Endothelial cell of umbilical vein (primary cell): ENCODE measurements around the gene PGAP1.
A peak's percentile ranks its signal among the peaks of the same experiment; 100 is the strongest.

Source experiments
- CTCF ChIP-seq, 2 donors: IDR thresholded peaks; 1 replicate in 1 of 2; 2 replicates in 1 of 2; pipeline ENCODE4 v1.5.1; 2011; ENCODE audit warnings: low read length in 2 of 2, mild to moderate bottlenecking in 2 of 2, moderate library complexity in 2 of 2, control low read depth in 1 of 2, inconsistent platforms in 1 of 2, low read depth in 1 of 2; ENCODE audit not compliant: insufficient read depth in 1 of 2; ENCODE audit errors: extremely low read depth in 1 of 2
- FOS ChIP-seq: IDR thresholded peaks from 2 replicates; pipeline ENCODE4 v1.6.1; 2011; ENCODE audit warnings: mild to moderate bottlenecking, low read length, moderate library complexity, borderline replicate concordance; ENCODE audit not compliant: insufficient read depth
- GATA2 ChIP-seq: IDR thresholded peaks from 2 replicates; pipeline ENCODE4 v1.7.0; 2011; ENCODE audit warnings: low read depth, mild to moderate bottlenecking, moderate library complexity, mixed read lengths, low read length; ENCODE audit not compliant: insufficient read length, insufficient read depth
- POLR2AphosphoS5 ChIP-seq: IDR thresholded peaks from 2 replicates; pipeline ENCODE4 v1.6.1; 2012; ENCODE audit warnings: low read depth, mild to moderate bottlenecking, control low read depth, low read length, moderate library complexity; ENCODE audit not compliant: insufficient read depth

DNA sequence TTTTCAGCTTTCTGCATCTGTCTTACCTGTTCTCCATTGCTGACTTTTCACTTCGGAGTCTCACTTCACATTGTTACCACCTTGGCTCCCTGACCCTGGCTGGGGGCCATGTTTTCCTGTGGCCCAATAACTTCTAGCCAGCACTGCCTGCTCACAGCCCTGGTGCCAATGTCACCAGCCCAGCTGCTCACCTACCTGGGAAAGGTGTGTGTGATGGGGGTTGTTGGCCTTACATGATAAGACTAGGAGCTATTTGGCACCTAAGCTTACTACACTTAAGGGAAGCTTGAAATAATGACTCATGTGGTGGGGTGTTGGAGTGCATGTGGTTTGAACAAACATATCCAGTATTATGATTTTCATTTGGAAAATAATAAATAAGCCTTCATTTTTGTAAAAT, 37.5 kb upstream of the PGAP1 start:
- TF ChIP-seq FOS (peak; percentile 41), GATA2 (no peak), POLR2AphosphoS5 (no peak), CTCF (IDR thresholded peaks at IDR 0.05; ENCODE audit: extremely low read depth in 1 of 2, insufficient read depth in 1 of 2, low read depth in 1 of 2, low read length in 2 of 2) (no peak)
